A673 (cell line): Measurements from ENCODE around the gene MAN2A2.

Experiments
- EZH2 ChIP-seq: fragments of 200-600 bp; sonication (generic); IDR thresholded peaks from 2 replicates; pipeline ENCODE4 v1.6.1; 2017; ENCODE audit warnings: borderline replicate concordance, low read depth, mild to moderate bottlenecking, mixed read lengths, antibody characterized with exemption, low read length; ENCODE audit not compliant: poor library complexity, severe bottlenecking
- TF ChIP-seq, protein P1 (sequence below): fragments of 300-800, 200-600 bp; sonication (generic); conservative IDR thresholded peaks from 2 replicates; pipeline ENCODE4 v1.5.1; 2017; ENCODE audit warnings: low read depth, mild to moderate bottlenecking, antibody characterized with exemption, low read length, moderate library complexity, mixed read lengths

DNA sequence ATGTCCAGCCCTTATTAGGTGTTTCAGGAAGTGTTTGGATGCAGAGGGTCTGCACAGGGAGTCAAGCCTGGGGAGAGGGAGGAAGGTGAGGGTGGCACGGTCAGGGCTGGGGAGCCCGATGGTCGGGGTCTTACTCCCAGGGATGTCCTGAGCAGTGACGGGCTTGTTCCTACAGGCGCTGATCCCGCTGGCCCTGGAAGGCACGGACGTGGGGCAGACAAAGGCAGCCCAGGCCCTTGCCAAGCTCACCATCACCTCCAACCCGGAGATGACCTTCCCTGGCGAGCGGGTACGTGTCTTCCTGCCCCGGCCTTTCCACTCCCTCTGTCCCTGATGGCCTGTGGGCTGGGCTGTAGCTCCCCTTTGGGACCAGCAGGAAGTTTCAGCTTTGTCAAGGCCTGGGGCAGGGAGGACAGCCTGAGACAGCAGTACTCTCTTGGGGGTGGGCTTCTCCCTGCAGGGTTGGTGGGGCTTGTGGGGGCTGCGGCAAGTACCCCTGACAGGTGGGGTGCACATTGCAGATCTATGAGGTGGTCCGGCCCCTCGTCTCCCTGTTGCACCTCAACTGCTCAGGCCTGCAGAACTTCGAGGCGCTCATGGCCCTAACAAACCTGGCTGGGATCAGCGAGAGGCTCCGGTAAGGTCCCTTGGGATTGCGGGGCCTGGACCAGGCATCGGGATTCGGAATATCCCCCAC lies 47.0 kb downstream of the MAN2A2 start:
- TF ChIP-seq, protein P1, sequence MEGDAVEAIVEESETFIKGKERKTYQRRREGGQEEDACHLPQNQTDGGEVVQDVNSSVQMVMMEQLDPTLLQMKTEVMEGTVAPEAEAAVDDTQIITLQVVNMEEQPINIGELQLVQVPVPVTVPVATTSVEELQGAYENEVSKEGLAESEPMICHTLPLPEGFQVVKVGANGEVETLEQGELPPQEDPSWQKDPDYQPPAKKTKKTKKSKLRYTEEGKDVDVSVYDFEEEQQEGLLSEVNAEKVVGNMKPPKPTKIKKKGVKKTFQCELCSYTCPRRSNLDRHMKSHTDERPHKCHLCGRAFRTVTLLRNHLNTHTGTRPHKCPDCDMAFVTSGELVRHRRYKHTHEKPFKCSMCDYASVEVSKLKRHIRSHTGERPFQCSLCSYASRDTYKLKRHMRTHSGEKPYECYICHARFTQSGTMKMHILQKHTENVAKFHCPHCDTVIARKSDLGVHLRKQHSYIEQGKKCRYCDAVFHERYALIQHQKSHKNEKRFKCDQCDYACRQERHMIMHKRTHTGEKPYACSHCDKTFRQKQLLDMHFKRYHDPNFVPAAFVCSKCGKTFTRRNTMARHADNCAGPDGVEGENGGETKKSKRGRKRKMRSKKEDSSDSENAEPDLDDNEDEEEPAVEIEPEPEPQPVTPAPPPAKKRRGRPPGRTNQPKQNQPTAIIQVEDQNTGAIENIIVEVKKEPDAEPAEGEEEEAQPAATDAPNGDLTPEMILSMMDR: no peak
- no peak for TF ChIP-seq EZH2
